GM18517 (cell line): ENCODE results near the gene RPLP2.
A peak's percentile ranks its signal among the peaks of the same experiment; 100 is the strongest.

Experiments used
- ATAC-seq: cut with Tn5 transposase; IDR thresholded peaks from one replicate; pipeline ENCODE4 v1.9.1; 2021; ENCODE audit warnings: mild to moderate bottlenecking, moderate library complexity; ENCODE audit not compliant: unreplicated experiment

Gene RPLP2

DNA sequence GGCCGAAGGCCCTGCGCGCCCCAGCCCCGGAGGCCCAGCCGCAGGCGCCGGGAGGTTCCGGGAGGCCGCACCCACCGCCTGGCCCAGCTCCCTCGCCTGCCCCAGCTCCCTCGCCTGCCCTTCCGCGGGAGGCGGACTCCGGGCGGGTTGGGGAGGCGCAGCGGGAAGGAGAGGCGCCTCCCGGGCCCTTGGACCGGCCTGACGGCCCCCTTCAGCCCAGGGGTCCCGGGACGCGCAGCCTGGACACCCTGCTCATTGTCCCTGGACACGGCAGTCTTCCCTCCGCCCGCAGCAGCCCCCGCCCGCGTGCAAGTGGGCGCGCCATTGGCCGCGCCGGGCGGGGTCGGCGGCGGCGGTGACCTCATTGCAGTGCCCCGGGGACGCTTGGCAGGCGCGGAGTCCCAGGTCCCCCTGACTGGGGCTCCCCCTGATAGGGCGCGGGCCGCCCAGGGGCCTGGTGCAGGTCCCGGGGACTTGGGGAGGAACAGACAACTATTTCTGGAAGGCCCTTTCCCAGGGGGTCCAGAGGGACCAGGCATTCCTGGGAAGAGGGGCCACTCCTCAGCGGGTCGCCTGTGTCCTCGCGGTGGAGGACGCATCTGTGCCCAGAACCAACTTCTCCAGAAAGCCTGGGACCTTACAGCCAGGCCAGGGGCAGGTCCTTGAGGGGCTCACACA, 23.5 kb downstream of the RPLP2 start:
- no peak for ATAC-seq

DNA sequence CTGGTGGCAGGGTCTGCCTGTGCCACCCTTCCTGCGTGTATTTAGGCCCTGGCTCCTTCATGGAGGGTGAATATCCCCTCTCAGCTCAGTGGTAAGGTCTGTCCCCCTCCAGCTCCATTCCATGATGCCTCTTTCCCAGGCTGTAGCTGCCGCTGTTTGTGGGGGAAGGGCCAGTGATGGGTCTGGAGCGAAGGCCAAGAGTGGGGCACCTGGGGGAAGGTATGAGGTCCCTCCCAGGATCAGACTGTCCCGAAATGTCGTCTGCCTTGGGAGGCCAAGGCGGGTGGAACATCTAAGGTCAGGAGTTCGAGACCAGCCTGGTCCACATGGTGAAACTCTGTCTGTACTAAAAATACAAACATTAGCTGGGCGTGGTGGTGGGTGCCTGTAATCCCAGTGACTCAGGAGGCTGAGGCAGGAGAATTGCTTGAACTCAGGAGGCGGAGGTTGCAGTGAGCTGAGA, 24.1 kb downstream of the RPLP2 start:
- ATAC-seq, result no peak

DNA sequence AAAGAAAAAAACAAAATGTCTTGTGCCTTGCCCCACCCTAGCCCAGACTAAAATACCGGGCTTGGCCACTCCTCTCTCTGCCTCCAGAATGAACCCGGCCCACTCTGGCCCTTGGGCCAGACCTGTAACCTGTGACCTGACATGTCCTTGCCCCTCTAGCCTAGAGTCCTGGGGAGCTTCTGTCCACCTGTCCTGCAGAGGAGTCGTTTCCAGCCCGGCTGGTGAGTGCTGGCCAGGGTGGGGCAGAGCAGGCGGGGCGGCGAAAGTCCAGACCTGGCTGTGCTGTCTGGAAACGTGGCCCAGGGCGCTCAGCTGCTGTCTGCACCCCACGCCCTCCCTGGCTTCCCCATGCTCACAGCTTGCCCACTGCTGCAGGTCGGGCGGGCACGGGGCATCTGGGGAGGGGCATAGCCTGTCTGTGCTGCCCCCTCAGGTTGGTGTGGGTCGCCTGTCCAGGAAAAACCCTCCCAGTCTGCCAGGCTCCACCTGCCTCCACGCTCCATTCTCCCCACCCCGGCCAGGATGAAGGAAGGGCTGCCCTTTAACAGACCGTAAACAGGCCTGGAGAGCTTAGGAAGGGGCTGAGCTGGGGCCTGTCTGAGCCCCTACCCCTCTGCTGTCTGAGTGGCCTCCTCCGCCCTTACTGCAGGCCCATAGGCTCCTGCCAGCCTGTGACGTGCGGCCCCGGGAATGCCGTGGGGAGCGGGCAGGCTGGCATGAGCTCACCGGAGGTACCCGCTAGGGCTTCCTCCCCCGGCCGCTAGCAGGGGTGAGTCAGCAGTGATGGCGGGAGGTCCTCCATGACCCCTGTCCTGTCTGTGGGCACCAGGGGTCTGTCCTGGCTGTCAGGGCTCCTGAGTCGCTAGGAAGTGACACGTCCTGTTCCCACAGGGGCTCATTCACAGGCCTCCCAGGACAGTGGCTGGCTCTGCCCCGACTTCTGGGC, 24.9 kb downstream of the RPLP2 start:
- no peak for ATAC-seq

DNA sequence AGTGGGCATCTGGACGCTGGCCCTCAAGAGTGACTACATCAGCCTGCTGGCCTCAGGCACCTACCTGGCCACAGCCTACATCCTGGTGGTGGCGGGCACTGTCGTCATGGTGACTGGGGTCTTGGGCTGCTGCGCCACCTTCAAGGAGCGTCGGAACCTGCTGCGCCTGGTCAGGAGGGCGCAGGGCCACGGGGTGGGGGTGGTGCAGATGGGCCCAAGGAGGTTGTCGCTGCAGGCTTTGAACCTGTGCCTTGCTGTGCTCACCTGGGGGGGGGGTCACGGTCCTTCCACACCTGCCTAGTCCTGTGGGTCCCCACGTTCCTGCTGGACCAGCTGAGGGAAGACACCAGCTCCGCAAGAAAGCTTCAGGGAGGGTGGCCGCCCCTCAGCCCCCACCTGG, 26.5 kb downstream of the RPLP2 start:
- no peak for ATAC-seq

DNA sequence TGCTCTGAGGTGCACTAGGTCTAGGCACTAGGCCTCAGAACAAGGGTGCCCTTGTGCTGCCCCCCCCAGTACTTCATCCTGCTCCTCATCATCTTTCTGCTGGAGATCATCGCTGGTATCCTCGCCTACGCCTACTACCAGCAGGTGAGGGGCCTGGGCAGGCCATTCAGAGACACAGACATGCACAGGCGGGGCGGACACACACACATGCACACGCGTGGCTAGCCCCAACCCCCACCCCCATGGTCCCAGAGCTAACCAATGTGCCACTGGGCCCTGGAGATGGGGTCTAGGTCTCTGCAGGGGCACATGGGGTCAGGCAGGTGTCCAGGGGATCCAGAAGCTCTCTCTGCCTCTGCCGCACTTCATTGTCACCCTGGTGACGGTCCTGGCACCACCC, 26.9 kb downstream of the RPLP2 start:
- no peak for ATAC-seq

DNA sequence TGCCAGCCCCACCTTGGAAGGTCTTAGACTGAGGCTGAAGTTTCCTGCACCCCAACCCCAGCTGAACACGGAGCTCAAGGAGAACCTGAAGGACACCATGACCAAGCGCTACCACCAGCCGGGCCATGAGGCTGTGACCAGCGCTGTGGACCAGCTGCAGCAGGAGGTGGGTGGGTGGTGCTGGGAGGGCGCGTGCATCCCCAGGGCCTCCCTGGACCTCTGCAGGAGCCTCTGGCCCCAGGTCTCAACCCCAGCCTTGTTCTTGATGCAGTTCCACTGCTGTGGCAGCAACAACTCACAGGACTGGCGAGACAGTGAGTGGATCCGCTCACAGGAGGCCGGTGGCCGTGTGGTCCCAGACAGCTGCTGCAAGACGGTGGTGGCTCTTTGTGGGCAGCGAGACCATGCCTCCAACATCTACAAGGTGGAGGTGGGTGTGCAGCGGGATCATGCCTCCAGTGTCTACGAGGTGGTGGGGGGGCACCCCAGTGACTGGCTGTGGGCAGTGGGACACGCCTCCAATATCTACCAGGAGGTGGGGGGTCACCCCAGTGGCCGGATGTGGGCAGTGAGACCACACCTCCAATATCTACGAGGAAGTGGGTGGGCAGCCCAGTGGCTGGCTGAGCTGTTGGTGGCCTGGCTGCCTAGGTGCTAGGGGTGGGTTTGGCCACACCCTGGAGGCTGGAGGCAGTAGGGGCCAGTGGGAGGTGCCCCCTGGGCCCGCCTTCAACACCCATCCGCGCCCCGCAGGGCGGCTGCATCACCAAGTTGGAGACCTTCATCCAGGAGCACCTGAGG, 27.6 kb downstream of the RPLP2 start:
- ATAC-seq, result no peak

DNA sequence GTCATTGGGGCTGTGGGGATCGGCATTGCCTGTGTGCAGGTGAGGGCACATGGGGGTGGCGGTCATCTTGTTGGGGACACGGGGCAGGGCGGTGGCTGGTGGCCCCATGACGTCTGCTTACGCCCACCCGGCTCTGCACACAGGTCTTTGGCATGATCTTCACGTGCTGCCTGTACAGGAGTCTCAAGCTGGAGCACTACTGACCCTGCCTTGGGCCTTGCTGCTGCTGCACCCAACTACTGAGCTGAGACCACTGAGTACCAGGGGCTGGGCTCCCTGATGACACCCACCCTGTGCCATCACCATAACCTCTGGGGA, 28.2 kb downstream of the RPLP2 start:
- ATAC-seq, result no peak

DNA sequence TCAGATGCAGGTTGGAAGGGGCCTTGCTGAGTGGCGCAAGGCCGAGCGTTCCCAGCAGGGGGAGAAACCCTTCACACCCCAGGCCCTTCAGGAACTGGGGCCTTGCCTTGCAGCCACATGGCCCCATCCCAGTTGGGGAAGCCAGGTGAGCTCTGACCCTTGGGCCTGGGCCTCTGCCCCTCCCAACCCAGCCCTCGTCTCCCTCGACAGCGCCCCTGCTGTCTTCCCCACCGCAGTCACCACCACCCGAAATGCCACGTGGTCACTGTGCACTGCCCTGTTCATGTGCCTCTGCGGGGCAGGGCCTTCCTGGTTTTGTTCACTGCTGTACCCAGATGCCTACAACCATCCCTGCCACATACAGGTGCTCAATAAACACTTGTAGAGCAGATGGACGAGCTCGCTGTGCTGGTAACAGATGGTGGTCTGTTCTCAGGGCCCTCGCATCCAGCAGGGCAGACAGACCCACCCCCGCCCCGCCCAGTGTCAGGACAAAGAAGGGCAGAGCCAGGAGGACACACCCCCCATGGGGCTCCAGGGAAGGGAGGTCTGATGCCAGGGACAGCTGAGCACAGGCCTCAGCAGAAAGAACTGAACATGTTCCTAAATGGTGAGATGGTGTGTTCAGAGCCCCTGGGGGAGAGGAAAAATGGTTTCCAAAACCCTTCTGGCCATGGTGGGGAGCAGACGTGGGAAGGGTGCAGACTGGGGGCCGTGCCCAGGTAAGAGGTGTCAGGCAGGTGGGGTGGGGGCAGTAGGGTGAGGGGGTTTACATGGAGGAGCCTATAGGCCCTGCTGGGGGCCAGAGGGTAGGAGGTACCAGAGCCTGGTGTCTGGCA, 28.9 kb downstream of the RPLP2 start:
- no peak for ATAC-seq

DNA sequence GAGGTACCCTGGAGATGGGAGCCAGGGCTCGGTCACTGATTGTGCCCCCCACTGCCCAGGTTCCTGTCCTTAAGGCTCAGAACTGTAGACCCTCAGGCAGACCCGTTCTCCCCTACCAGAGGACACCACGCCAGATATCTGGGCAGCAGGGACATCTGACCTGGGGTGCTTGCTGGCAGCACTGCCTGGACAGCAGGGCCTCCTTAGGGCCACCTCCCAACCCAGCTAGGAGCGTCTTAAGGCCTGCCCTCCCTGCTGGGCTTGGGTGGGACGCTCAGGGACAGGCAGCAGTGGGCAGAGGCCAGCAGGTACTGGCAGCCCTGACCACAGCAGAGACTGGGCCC, 29.5 kb downstream of the RPLP2 start:
- ATAC-seq, result no peak

DNA sequence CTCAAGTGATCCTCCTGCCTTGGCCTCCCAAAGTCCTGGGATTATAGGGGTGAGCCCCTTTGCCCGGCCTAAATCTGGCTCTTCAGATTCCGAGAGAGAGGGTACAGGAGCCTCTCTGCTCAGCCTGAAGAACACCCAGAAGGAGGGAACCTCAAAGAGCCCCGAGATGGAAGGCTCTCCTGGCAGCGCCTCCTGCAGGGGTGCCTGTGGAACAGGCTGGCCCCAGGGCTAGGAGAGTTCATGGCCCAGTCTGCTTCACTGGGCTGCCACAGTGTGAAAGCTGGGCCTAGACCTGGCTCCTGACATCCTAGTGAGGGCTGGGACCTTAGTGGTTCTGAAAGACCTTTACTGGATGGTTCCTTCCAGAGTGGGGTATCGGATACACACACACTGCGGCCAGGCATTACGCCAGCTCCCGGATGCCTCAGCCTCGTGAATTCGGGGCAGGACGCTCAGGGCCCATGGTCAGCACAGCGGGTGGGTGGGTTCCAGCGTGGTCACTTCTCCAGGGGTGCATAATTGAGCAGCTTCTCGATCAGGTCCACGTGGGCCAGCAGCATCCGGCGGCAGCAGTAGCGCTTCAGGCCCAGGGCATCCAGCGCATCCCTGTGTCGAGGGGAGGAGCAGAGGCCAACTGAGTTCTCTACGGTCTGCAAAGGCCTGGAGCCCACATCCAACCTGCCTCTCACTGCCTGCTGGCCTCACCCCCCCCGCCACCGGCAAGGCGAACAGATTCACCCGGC, 30.3 kb downstream of the RPLP2 start:
- ATAC-seq, result no peak

DNA sequence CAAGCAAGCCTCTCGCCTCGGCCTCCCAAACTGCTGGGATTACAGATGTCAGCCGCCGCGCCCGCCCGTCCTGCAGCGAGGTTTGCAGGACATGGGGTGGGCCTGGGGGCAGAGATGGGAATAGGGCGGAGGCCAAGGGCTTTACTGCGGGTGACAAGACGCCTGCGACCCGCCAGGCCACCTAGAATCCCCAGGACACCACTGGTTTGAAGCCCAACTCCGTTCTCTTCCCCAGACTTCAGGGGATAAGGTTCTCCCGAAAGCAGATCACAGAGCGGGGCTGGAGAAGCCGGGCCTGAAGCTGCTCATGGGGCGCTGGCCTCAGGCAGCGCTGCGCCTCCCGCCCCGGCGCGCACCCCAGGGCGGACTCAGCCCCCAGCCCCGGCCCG, 32.2 kb downstream of the RPLP2 start:
- ATAC-seq, result peak; percentile 21

DNA sequence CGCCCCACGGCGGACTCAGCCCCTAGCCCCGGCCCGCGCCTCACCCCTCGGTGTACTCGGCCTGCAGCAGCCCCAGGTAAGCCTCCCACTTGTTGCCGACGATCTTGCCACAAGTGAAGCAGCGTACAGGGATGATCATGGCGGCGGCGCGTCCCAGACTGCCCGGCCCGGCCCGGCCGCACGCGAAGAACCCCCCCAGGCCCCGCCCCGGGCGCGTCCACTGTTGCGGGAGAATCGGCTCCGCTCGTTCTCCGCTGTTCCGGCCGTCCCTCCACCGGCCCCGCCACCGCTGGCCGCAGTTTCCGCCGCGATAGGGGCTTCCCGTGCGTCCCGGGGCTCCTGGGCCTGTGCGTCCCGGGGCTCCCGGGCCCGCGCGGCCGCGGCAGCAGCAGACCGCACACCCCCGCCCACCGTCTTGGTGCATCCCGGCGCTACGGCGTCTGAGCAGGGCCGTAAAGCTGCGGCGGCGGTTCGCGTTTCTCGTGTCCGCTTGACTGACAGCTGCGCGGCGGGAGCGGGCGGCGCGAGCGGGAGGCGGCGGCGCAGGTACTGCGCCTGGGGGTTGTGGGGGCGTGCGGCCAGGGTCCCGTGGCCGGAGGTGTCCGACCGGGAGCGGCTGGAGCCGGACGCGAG, 32.7 kb downstream of the RPLP2 start, which contains the start of the genes POLR2L and TSPAN4:
TSS of gene POLR2L (minus strand) at position 160 of the 633 bp plus-strand sequence. CDS start at position 139, 21 bp downstream.
TSS of gene TSPAN4 (plus strand) at position 483 of the 633 bp plus-strand sequence. CDS start 7,453 bp downstream, outside the sequence.
- peak; percentile 47 for ATAC-seq

DNA sequence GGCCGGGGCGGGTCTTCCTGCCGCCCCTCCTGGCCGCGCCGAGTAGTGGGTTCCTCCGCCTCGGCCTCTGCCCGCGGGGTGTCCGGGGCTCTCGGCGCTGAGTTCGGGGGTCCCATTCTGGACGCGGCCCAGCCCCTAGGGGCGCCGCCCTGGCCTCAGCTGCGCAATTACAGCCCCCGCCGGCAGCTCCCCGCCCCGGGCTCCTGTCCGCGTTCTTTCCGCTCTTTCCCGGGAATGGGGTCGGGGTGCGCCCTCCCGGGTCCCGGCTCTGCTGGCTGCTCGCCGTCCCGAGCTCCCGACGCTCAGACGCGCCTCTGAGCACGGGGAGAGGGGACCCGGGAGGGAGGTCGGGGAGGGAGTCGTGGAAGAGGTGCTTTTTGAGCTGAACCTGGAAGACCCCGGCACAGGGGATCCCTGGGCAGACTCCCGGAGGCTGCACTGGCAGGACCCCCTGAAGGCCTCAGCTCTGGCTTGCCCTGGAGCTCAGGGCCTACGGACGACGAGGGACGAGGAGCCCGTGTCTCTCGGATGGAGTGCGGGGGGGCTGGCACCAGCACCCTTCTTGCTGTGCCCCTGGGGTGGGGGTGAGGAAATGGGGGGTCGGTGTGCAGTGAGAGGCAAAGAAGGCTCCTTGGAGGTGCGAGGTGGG, 33.4 kb downstream of the RPLP2 start:
- no peak for ATAC-seq

DNA sequence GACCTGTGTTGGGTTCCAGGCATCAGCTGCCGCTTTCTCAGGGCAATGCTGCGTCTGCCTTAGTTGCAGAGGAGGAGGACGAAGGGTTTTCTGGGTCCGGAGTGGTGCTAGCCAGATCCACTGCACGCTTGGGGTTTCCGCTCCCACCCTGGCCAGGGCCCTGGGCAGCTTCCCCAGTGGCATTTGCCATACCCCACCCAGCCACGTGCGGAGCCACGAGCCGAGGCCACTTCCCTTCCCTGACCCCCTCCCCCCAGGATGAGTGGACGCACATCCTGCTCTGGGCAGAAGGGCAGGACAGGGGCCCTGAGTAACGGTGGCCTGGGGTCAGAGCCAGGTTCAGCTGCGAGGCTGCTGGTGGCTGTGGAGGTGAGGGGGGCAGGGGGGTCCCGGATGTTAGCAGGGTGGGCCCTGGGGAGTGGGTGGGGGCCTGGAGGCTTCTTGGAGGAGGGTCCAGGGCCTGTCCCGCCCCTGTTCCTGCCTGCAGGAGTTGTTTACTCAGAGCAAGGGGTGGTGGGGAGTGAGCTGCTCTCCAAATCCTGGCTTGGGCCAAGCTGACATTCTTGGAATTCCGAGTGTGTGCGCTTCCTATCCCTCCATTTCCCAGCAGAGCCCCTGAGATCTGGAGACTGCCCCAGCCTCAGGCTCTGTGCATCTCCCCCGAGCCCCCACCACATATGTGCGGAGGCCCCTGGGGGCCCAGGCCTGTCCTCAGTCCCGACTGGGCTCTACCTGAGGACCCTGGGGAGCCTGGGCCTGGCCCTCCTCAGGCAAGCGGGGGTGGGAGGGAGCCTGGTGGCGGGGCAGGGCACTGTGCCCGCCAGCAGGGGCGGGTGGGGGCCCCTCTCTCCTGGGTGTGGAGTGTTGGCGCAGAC, 34.3 kb downstream of the RPLP2 start:
- ATAC-seq, result no peak

DNA sequence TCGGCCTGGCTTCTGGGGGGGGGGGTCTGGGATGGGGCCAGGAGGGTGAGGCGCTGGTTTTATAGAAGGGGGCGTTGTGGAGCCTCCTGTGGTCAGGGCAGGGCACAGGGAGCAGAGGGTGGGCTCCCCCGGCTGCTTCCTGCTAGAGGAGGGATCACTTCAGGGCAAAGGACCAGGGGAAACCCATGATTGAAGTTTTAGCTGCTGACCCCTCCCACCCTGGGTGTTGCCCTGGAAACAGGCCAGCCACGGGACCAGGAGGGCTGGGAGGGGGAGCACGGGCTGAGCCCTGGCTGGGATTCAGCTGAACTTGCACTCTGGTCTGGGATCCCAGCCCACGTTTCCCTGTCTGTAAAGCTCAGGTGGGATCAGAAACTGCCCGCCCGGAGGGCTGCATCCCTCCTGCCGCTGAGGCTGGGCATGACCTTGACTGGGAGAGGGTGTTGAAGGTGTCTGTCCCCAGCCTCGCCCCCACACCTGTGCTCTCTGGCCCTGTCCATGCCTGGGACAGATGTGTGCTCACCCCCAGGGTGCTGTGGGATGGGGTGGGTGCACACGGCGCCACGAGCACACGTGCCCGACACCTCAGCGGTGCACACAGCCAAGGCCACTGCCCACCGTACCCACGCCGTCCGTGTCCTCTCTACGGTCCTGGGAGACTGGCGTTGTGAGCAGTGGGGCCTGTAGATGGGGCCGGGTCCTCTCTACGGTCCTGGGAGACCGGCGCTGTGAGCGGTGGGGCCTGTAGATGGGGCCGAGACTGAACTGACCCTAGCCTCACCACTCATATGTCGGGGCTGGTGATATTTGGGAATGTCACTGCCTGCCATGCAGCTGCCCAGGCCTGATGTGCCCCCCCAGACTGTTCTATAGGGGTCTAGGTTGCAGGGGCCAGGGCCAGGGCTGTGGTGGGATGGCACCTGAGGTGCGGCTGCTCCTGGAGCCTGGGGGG, 35.2 kb downstream of the RPLP2 start:
- no peak for ATAC-seq

DNA sequence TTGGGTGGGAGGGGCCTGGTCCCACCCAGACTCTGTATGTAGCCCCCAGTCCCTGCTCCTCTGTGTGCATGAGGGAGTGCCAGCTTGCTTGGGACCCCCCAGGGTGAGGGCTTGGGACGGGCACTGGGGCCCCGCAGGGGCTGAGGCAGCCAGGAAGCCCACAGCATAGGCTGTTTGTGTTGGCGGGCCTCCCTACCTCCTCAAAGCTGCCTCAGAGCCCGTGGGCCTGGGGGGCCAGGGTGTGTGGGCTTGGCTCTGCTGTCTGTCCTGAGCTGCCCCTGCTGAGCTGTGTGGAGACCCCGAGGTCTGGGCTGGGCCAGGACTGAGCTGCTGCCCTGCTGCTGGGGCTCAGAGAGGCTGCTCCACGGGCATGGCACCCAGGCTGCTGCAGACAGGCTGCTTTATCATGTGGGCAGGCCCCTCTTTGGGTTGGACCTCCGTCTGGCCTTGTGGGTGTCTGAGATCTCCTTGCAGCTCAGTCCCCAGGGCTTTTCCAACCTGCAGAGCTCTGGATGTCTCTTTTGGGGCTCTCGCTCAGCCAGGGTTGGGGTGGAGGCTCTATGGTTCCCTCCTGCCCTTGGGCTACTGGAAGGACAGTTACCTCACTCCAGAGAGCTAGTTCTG, 36.2 kb downstream of the RPLP2 start:
- no peak for ATAC-seq
